ENCODE measurements around the gene MISP.

- no peak for TF ChIP-seq ETV6 (CRISPR knock-in tag; IDR thresholded peaks at IDR 0.05)
- TF ChIP-seq CTCF (IDR thresholded peaks at IDR 0.05), result no peak
- TF ChIP-seq FOXJ3 (CRISPR knock-in tag; IDR thresholded peaks at IDR 0.05; ENCODE audit: borderline replicate concordance), result no peak
Observed at GRCh38 chr19:720345-721160, 30.4 kb upstream of the MISP start.
